GM04503 (cell line): ENCODE measurements around the gene USP17L13.
"Not testable (repeated sequence)": the region's sequence is repeated elsewhere in the genome, so short reads cannot be mapped to it uniquely, and the experiment has no call there.

ENCODE experiments used
- DNase-seq: peaks from one replicate; pipeline ENCODE4 v3.0.0-alpha.2; 2012; ENCODE audit warnings: low read depth

The USP17L13 gene

GRCh38 chr4:9224596-9224995, at the start of gene USP17L13:
Gene USP17L13 (plus strand): TSS chr4:9224896. CDS start chr4:9224896, 0 bp downstream.
- not testable (repeated sequence) for DNase-seq

- DNase-seq: not testable (repeated sequence)
Measured at GRCh38 chr4:9210357-9210756, 14.3 kb upstream of the USP17L13 start, which contains the start of gene USP17L10. Gene USP17L10 (plus strand): TSS chr4:9210657. CDS start chr4:9210657, 0 bp downstream.

- not testable (repeated sequence) for DNase-seq
Measured at GRCh38 chr4:9214701-9215100, 10.0 kb upstream of the USP17L13 start.

GRCh38 chr4:9215105-9215504, 9.6 kb upstream of the USP17L13 start, which contains the start of gene USP17L11:
Gene USP17L11 (plus strand): TSS chr4:9215405. CDS start chr4:9215405, 0 bp downstream.
- DNase-seq: not testable (repeated sequence)

GRCh38 chr4:9219852-9220251, 4.8 kb upstream of the USP17L13 start, which contains the start of gene USP17L12:
Gene USP17L12 (plus strand): TSS chr4:9220152. CDS start chr4:9220152, 0 bp downstream.
- not testable (repeated sequence) for DNase-seq

DNA sequence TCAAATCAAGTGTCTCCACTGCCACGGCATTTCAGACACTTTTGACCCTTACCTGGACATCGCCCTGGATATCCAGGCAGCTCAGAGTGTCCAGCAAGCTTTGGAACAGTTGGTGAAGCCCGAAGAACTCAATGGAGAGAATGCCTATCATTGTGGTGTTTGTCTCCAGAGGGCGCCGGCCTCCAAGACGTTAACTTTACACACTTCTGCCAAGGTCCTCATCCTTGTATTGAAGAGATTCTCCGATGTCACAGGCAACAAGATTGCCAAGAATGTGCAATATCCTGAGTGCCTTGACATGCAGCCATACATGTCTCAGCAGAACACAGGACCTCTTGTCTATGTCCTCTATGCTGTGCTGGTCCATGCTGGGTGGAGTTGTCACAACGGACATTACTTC, 5.6 kb downstream of the USP17L13 start:
- not testable (repeated sequence) for DNase-seq

- DNase-seq: not testable (repeated sequence)
Measured at GRCh38 chr4:9234085-9234484, 9.4 kb downstream of the USP17L13 start, which contains the start of gene USP17L15. Gene USP17L15 (plus strand): TSS chr4:9234385. CDS start chr4:9234385, 0 bp downstream.

DNA sequence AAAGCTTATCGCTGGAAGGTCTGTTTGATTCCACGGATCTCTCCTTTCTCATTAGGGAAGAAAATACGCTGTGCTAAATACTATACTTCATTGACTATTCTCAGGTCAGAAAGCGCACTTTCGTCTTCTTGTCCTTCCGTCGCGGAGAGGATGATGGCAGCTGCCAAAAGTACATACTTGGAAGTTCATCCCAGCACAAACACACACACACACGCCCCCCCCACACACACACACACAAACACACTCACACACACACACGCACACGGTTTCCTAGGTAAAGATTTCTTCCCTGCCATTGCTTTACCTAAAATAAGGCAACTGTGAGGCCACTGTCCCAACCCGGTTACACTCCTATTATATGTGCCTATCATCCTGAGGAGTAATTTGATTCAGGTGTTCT, 13.8 kb downstream of the USP17L13 start:
- not testable (repeated sequence) for DNase-seq

DNA sequence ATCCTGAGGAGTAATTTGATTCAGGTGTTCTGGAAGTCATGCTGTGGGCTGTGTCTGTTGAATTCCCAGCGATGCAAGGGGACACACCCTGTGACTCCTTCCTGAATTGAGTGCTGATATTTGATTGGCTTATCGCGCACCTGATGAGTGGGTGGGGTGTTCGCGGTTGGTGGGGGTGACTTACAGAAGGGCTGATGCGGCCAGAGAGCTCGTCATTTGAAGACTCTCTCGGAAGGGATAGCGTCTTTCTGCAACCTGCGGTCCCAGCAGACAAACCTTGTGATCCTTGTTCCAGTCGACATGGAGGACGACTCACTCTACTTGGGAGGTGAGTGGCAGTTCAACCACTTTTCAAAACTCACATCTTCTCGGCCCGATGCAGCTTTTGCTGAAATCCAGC, 18.9 kb downstream of the USP17L13 start, which contains the start of gene USP17L17:
Gene USP17L17, plus strand, starts transcription at position 301 of the 400 bp plus-strand sequence. Its CDS starts 0 bp downstream, at position 301.
- not testable (repeated sequence) for DNase-seq

DNA sequence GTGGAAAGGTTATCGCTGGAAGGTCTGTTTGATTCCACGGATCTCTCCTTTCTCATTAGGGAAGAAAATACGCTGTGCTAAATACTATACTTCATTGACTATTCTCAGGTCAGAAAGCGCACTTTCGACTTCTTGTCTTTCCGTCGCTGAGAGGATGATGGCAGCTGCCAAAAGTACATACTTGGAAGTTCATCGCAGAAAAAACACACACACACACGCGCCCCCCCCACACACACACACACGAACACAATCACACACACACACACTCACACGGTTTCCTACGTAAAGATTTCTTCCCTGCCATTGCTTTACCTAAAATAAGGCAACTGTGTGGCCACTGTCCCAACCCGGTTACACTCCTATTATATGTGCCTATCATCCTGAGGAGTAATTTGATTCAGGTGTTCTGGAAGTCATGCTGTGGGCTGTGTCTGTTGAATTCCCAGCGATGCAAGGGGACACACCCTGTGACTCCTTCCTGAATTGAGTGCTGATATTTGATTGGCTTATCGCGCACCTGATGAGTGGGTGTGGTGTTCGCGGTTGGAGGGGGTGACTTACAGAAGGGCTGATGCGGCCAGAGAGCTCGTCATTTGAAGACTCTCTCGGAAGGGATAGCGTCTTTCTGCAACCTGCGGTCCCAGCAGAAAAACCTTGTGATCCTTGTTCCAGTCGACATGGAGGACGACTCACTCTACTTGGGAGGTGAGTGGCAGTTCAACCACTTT, 23.4 kb downstream of the USP17L13 start, which contains the start of gene USP17L18:
Gene USP17L18, plus strand, starts transcription at position 678 of the 728 bp plus-strand sequence. Its CDS starts 0 bp downstream, at position 678.
- DNase-seq: not testable (repeated sequence)

DNA sequence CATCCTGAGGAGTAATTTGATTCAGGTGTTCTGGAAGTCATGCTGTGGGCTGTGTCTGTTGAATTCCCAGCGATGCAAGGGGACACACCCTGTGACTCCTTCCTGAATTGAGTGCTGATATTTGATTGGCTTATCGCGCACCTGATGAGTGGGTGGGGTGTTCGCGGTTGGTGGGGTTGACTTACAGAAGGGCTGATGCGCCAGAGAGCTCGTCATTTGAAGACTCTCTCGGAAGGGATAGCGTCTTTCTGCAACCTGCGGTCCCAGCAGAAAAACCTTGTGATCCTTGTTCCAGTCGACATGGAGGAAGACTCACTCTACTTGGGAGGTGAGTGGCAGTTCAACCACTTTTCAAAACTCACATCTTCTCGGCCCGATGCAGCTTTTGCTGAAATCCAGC, 28.4 kb downstream of the USP17L13 start, which contains the start of gene USP17L19:
Gene USP17L19, plus strand, starts transcription at position 301 of the 400 bp plus-strand sequence. Its CDS starts 0 bp downstream, at position 301.
- not testable (repeated sequence) for DNase-seq

DNA sequence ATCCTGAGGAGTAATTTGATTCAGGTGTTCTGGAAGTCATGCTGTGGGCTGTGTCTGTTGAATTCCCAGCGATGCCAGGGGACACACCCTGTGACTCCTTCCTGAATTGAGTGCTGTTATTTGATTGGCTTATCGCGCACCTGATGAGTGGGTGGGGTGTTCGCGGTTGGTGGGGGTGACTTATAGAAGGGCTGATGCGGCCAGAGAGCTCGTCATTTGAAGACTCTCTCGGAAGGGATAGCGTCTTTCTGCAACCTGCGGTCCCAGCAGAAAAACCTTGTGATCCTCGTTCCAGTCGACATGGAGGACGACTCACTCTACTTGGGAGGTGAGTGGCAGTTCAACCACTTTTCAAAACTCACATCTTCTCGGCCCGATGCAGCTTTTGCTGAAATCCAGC, 33.1 kb downstream of the USP17L13 start, which contains the start of gene USP17L20:
Gene USP17L20, plus strand, starts transcription at position 301 of the 400 bp plus-strand sequence. Its CDS starts 0 bp downstream, at position 301.
- DNase-seq: not testable (repeated sequence)

DNA sequence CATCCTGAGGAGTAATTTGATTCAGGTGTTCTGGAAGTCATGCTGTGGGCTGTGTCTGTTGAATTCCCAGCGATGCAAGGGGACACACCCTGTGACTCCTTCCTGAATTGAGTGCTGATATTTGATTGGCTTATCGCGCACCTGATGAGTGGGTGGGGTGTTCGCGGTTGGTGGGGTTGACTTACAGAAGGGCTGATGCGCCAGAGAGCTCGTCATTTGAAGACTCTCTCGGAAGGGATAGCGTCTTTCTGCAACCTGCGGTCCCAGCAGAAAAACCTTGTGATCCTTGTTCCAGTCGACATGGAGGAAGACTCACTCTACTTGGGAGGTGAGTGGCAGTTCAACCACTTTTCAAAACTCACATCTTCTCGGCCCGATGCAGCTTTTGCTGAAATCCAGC, 37.9 kb downstream of the USP17L13 start, which contains the start of gene USP17L21:
Gene USP17L21, plus strand, starts transcription at position 301 of the 400 bp plus-strand sequence. Its CDS starts 0 bp downstream, at position 301.
- not testable (repeated sequence) for DNase-seq

DNA sequence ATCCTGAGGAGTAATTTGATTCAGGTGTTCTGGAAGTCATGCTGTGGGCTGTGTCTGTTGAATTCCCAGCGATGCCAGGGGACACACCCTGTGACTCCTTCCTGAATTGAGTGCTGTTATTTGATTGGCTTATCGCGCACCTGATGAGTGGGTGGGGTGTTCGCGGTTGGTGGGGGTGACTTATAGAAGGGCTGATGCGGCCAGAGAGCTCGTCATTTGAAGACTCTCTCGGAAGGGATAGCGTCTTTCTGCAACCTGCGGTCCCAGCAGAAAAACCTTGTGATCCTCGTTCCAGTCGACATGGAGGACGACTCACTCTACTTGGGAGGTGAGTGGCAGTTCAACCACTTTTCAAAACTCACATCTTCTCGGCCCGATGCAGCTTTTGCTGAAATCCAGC, 42.6 kb downstream of the USP17L13 start, which contains the start of gene USP17L22:
Gene USP17L22, plus strand, starts transcription at position 301 of the 400 bp plus-strand sequence. Its CDS starts 0 bp downstream, at position 301.
- DNase-seq: not testable (repeated sequence)

- DNase-seq: not testable (repeated sequence)
Measured at GRCh38 chr4:9271719-9272118, 47.0 kb downstream of the USP17L13 start.
